PC-9 (cell line): ENCODE data around the gene DEPP1.

ENCODE experiments used
- CTCF ChIP-seq: fragments of 200-600 bp; sonication (generic); conservative IDR thresholded peaks from 2 replicates; pipeline ENCODE4 v1.6.1; 2017; ENCODE audit warnings: mixed run types, antibody characterized with exemption, mild to moderate bottlenecking, moderate library complexity
- EZH2 ChIP-seq: fragments of 200-600 bp; sonication (generic); IDR thresholded peaks from 2 replicates; pipeline ENCODE4 v1.8.0; 2017; ENCODE audit warnings: antibody characterized with exemption, low read depth

GRCh38 chr10:44979281-44980191 is 927 bp upstream of the DEPP1 start:
- TF ChIP-seq CTCF: no peak
- no peak for TF ChIP-seq EZH2
